ENCODE measurements around the gene MCTP1. TPM values are rescaled to one million over a fixed set of nuclear protein-coding genes. Genes with fewer than 3 reads are reported as not detected.

The MCTP1 gene
- total and polyA plus RNA-seq, 2 of the 8 experiments (the other 6 are each of a cell fraction or from before 2014, with no cell fraction given) = 0.56 to 3.4 TPM

DNA sequence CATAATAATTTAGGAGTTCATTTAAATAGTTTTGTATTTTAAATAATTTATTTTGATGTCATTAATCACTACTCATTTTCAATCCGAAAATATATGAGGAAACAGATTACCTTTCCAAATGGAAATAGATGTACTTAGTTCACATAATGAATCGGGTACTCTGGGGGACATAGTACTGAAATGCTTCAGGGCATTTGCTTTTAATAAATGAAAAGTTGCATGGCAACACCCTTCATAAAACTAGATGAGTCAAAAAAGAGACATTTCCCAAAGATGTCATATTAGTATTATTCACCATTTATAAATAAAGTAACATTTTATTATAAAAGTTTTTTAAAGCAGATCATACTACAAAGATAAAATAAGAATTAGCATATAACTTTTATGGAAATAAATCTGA lies 177.8 kb downstream of the MCTP1 start (continued):
- TF ChIP-seq CHD7 (IDR thresholded peaks at IDR 0.05; ENCODE audit: insufficient replicate concordance, low read length) (no peak), NRF1 (IDR thresholded peaks at IDR 0.05; ENCODE audit: low read depth, low read length) (no peak), TCF12 (IDR thresholded peaks at IDR 0.05; ENCODE audit: low read depth, low read length) (no peak), TBP (IDR thresholded peaks at IDR 0.05; ENCODE audit: low read depth, low read length) (no peak)

All from H1 (cell line).